K562 (cell line): ENCODE data around the gene FTH1. TPM values are rescaled to one million over a fixed set of nuclear protein-coding genes. Genes with fewer than 3 reads are reported as not detected.

ENCODE experiments used
- CBX3 ChIP-seq, 2 experiments: IDR thresholded peaks; 1 replicate in 1 of 2; 2 replicates in 1 of 2; pipeline ENCODE4 v1.6.1; 2012; ENCODE audit warnings: inconsistent platforms in 2 of 2, low read length in 2 of 2, borderline replicate concordance in 1 of 2, control low read depth in 1 of 2
- DMBX1 ChIP-seq: fragments of 250-450 bp; sonication (Bioruptor Pico); IDR thresholded peaks from 2 replicates; pipeline ENCODE4 v1.8.0; 2022; ENCODE audit warnings: inconsistent platforms, mild to moderate bottlenecking, moderate library complexity, borderline replicate concordance
- DPF2 ChIP-seq: fragments of 450-650 bp; IDR thresholded peaks from 2 replicates; pipeline ENCODE4 v1.6.1; 2016
- E2F1 ChIP-seq: sonication (generic); formaldehyde crosslinking; IDR thresholded peaks from 2 replicates; pipeline ENCODE4 v1.8.1; 2023; ENCODE audit warnings: mild to moderate bottlenecking, missing genetic modification reagents, moderate library complexity
- HEY1 ChIP-seq: fragments of 250-450 bp; sonication (Bioruptor Pico); IDR thresholded peaks from 2 replicates; pipeline ENCODE4 v1.5.0; 2020; ENCODE audit warnings: mild to moderate bottlenecking, moderate library complexity, borderline replicate concordance
- HSF4 ChIP-seq: fragments of 250-450 bp; sonication (Bioruptor Pico); IDR thresholded peaks from 2 replicates; pipeline ENCODE4 v2.1.2; 2022; ENCODE audit warnings: mild to moderate bottlenecking, moderate library complexity, borderline replicate concordance
- JUND ChIP-seq, 2 experiments: IDR thresholded peaks; 2 replicates in 1 of 2; 3 replicates in 1 of 2; pipeline ENCODE4 v1.6.1; 2011; ENCODE audit warnings: borderline replicate concordance in 2 of 2, low read depth in 2 of 2, low read length in 2 of 2, improper control_type of control experiment in 1 of 2, missing biosample characterization in 1 of 2, missing genetic modification characterization in 1 of 2, missing genetic modification reagents in 1 of 2
- KAT8 ChIP-seq: fragments of 450-650 bp; IDR thresholded peaks from 2 replicates; pipeline ENCODE4 v1.6.1; 2016; ENCODE audit warnings: low read depth, mild to moderate bottlenecking
- KLF10 ChIP-seq: fragments of 250-450 bp; sonication (Bioruptor Pico); IDR thresholded peaks from 2 replicates; pipeline ENCODE4 v1.6.1; 2021; ENCODE audit warnings: matching md5 sums
- MIER1 ChIP-seq: fragments of 450-650 bp; IDR thresholded peaks from 2 replicates; pipeline ENCODE4 v1.6.1; 2016; ENCODE audit warnings: antibody characterized with exemption, mild to moderate bottlenecking, low read depth
- NFE2 ChIP-seq: IDR thresholded peaks from 2 replicates; pipeline ENCODE4 v1.6.1; 2014; ENCODE audit warnings: antibody characterized with exemption, low read depth
- NUFIP1 ChIP-seq: fragments of 450-650 bp; IDR thresholded peaks from 2 replicates; pipeline ENCODE4 v1.6.1; 2018; ENCODE audit not compliant: partially characterized antibody
- PCBP1 ChIP-seq: fragments of 200-400 bp; formaldehyde crosslinking; IDR thresholded peaks from 2 replicates; pipeline ENCODE4 v1.6.1; 2018; ENCODE audit warnings: mild to moderate bottlenecking, low read depth, low read length; ENCODE audit not compliant: poor library complexity, severe bottlenecking
- POLR2H ChIP-seq: IDR thresholded peaks from 2 replicates; pipeline ENCODE4 v1.6.1; 2016; ENCODE audit warnings: missing genetic modification characterization, low read depth, mild to moderate bottlenecking, control low read depth, missing compliant biosample characterization, moderate library complexity
- POLR3A ChIP-seq: IDR thresholded peaks from 2 replicates; pipeline ENCODE4 v1.6.1; 2011; ENCODE audit warnings: borderline replicate concordance, mild to moderate bottlenecking, moderate library complexity; ENCODE audit not compliant: insufficient read length, insufficient read depth; ENCODE audit errors: extremely low read depth
- PREB ChIP-seq: sonication (generic); formaldehyde crosslinking; IDR thresholded peaks from 2 replicates; pipeline ENCODE4 v1.8.1; 2023; ENCODE audit warnings: mild to moderate bottlenecking, missing genetic modification reagents
- PTBP1 ChIP-seq: fragments of 200-400 bp; formaldehyde crosslinking; IDR thresholded peaks from 2 replicates; pipeline ENCODE4 v1.6.1; 2017; ENCODE audit warnings: low read depth, low read length
- RBM15 ChIP-seq: fragments of 200-400 bp; formaldehyde crosslinking; IDR thresholded peaks from 2 replicates; pipeline ENCODE4 v1.6.1; 2018; ENCODE audit warnings: mild to moderate bottlenecking, low read length, moderate library complexity; ENCODE audit not compliant: insufficient read depth
- RFX5 ChIP-seq: IDR thresholded peaks from 2 replicates; pipeline ENCODE4 v1.6.1; 2011; ENCODE audit warnings: low read depth, mild to moderate bottlenecking, improper control_type of control experiment, low read length
- SIN3B ChIP-seq: fragments of 450-650 bp; IDR thresholded peaks from 2 replicates; pipeline ENCODE4 v1.6.1; 2017; ENCODE audit warnings: low read depth, mild to moderate bottlenecking, moderate library complexity
- SIX5 ChIP-seq, 2 experiments: IDR thresholded peaks; 2 replicates each; pipeline ENCODE4 v1.6.1; 2011; ENCODE audit warnings: low read length in 2 of 2, borderline replicate concordance in 1 of 2, low read depth in 1 of 2, mild to moderate bottlenecking in 1 of 2, moderate library complexity in 1 of 2; ENCODE audit not compliant: insufficient read depth in 1 of 2
- SNRNP70 ChIP-seq: fragments of 200-400 bp; formaldehyde crosslinking; optimal IDR thresholded peaks from 2 replicates; pipeline ENCODE3; 2017; ENCODE audit warnings: low read depth, low read length
- ZBTB12 ChIP-seq: fragments of 250-450 bp; sonication (Bioruptor Pico); IDR thresholded peaks from 2 replicates; pipeline ENCODE4 v1.4.0; 2020
- ZNF274 ChIP-seq: IDR thresholded peaks from 2 replicates; pipeline ENCODE4 v1.6.1; 2011; ENCODE audit warnings: low read depth, mild to moderate bottlenecking, low read length, moderate library complexity, borderline replicate concordance
- ZSCAN29 ChIP-seq: fragments of 450-650 bp; IDR thresholded peaks from 2 replicates; pipeline ENCODE4 v1.6.1; 2017
- polyA plus RNA-seq, 8 experiments: library from polyadenylated mRNA; depleted of rRNA in 4 of 8; stranded (reverse) in 5 of 8; unstranded in 3 of 8; fragments of >200 nt; fragmentation: Nextera tagmentation in 2 of 8; fragmentation: Illumina TruSeq in 1 of 8; extraction: Ambion mirVana in 2 of 8; extraction: Trizol in 1 of 8; gene quantifications; 2 replicates each; pipeline versions ENCODE4 v1.2.1 to v1.2.3, GENCODE V29; 2011 to 2014; ENCODE audit warnings: inconsistent platforms in 1 of 8, missing spikeins in 1 of 8
- total RNA-seq, 7 experiments: library from RNA; depleted of rRNA in 6 of 7; stranded (reverse); fragments of >200 nt in 6 of 7; fragmentation: Illumina TruSeq in 2 of 7; extraction: Trizol in 2 of 7; gene quantifications; 2 replicates each; pipeline versions ENCODE4 v1.2.1 to v1.2.3, GENCODE V29; 2011 to 2021; ENCODE audit warnings: low replicate concordance in 1 of 7

FTH1 gene
- total and polyA plus RNA-seq, 9 of the 15 experiments (the other 6 are each of a cell fraction or from before 2014, with no cell fraction given), result 370 to 3,146 (median 802) TPM

GRCh38 chr11:61966734-61967115 is 709 bp downstream of the FTH1 start (continued):
- TF ChIP-seq PREB (CRISPR knock-in tag) (no peak), POLR2H (no peak), POLR3A (no peak), SIX5 (IDR thresholded peaks at IDR 0.05; ENCODE audit: borderline replicate concordance in 1 of 2, insufficient read depth in 1 of 2, low read depth in 1 of 2, low read length in 2 of 2) (no peak), MIER1 (no peak), ZBTB12 (CRISPR knock-in tag) (no peak), SIN3B (no peak), JUND (IDR thresholded peaks at IDR 0.05; ENCODE audit: borderline replicate concordance, low read depth, low read length) (peak; percentile 66), JUND (tag; IDR thresholded peaks at IDR 0.05; ENCODE audit: borderline replicate concordance, low read depth, low read length) (peak; percentile 3; the same call in 1 of the 3 replicates), PTBP1 (no peak), ZSCAN29 (no peak), SNRNP70 (no peak), KLF10 (CRISPR knock-in tag) (no peak), HEY1 (no peak), RFX5 (no peak), HSF4 (CRISPR knock-in tag) (no peak), CBX3 (IDR thresholded peaks at IDR 0.05; ENCODE audit: borderline replicate concordance in 1 of 2, low read length in 2 of 2) (no peak), RBM15 (no peak), NUFIP1 (no peak), E2F1 (CRISPR knock-in tag) (no peak; the same call in 1 of the 2 replicates), DMBX1 (CRISPR knock-in tag) (no peak; the same call in 1 of the 2 replicates), KAT8 (no peak), ZNF274 (no peak), NFE2 (peak; percentile 21; the same call in 1 of the 2 replicates), DPF2 (peak; percentile 81; the same call in 1 of the 2 replicates), PCBP1 (no peak)
